OCI-M2 (cell line): ENCODE results near the gene USH2A.
"Not testable (repeated sequence)": the region's sequence is repeated elsewhere in the genome, so short reads cannot be mapped to it uniquely, and the experiment has no call there.

Experiments used
- DNase-seq: peaks from one replicate; lab custom pipeline; 2025; ENCODE audit not compliant: unreplicated experiment; lab: John Stamatoyannopoulos, UW

The USH2A gene

GRCh38 chr1:216416488-216416887 is 6.8 kb downstream of the USH2A start:
- DNase-seq = no peak

- DNase-seq = no peak
Measured at GRCh38 chr1:216410026-216410425, 13.2 kb downstream of the USH2A start.

GRCh38 chr1:216390956-216391355 is 32.3 kb downstream of the USH2A start:
- no peak for DNase-seq

- DNase-seq = no peak
Measured at GRCh38 chr1:216389774-216390173, 33.5 kb downstream of the USH2A start.

- DNase-seq = no peak
Measured at GRCh38 chr1:216388558-216388957, 34.7 kb downstream of the USH2A start.

- no peak for DNase-seq
Measured at GRCh38 chr1:216387782-216388181, 35.5 kb downstream of the USH2A start.

- no peak for DNase-seq
Measured at GRCh38 chr1:216379441-216379840, 43.8 kb downstream of the USH2A start.

GRCh38 chr1:216368249-216368648 is 55.0 kb downstream of the USH2A start:
- no peak for DNase-seq

- no peak for DNase-seq
Measured at GRCh38 chr1:216366979-216367378, 56.3 kb downstream of the USH2A start.

GRCh38 chr1:216356945-216357344 is 66.3 kb downstream of the USH2A start:
- no peak for DNase-seq

- no peak for DNase-seq
Measured at GRCh38 chr1:216350186-216350585, 73.1 kb downstream of the USH2A start.

GRCh38 chr1:216346526-216346925 is 76.7 kb downstream of the USH2A start:
- no peak for DNase-seq

- DNase-seq = not testable (repeated sequence)
Measured at GRCh38 chr1:216340542-216340941, 82.7 kb downstream of the USH2A start.

- no peak for DNase-seq
Measured at GRCh38 chr1:216332462-216332861, 90.8 kb downstream of the USH2A start.

- no peak for DNase-seq
Measured at GRCh38 chr1:216332003-216332402, 91.2 kb downstream of the USH2A start.

- no peak for DNase-seq
Measured at GRCh38 chr1:216331211-216331610, 92.0 kb downstream of the USH2A start.

- DNase-seq = no peak
Measured at GRCh38 chr1:216330262-216330661, 93.0 kb downstream of the USH2A start.

- no peak for DNase-seq
Measured at GRCh38 chr1:216325946-216326345, 97.3 kb downstream of the USH2A start.

GRCh38 chr1:216325336-216325735 is 97.9 kb downstream of the USH2A start:
- no peak for DNase-seq

- no peak for DNase-seq
Measured at GRCh38 chr1:216323344-216323743, 99.9 kb downstream of the USH2A start.

GRCh38 chr1:216314379-216315095 is 108.7 kb downstream of the USH2A start:
- no peak for DNase-seq

- no peak for DNase-seq
Measured at GRCh38 chr1:216310776-216311175, 112.5 kb downstream of the USH2A start.

GRCh38 chr1:216306830-216307229 is 116.4 kb downstream of the USH2A start:
- no peak for DNase-seq
